CD4-positive, alpha-beta T cell (primary cell): ENCODE results near the gene MEDAG. TPM values are rescaled to one million over a fixed set of nuclear protein-coding genes. Genes with fewer than 3 reads are reported as not detected.

Source experiments
- ATAC-seq: fragments of 200-7000 bp; cut with Tn5 transposase; one replicate; pipeline ENCODE4 v1.10.0; 2022; ENCODE audit warnings: mild to moderate bottlenecking; ENCODE audit not compliant: poor library complexity
- CTCF ChIA-PET: fragments of 350-600 bp; sonication (Branson Sonifier 250); formaldehyde crosslinking; loops from one replicate; lab custom pipeline; 2021; ENCODE audit warnings: antibody characterized with exemption, inconsistent platforms; lab: Charles Lee
- POLR2A ChIA-PET: fragments of 350-600 bp; sonication (Branson Sonifier 250); formaldehyde crosslinking; loops from one replicate; lab custom pipeline; 2021; ENCODE audit warnings: antibody characterized with exemption, inconsistent platforms; lab: Charles Lee
- DNase-seq, 14 experiments: peaks; one replicate each; pipeline ENCODE4 v3.0.0-alpha.2; 2013 to 2020; ENCODE audit warnings: mixed read lengths in 2 of 14
- H3K27ac ChIP-seq, 2 donors: one replicate each; pipeline versions ENCODE4 v1.5.1 to v1.7.0; 2013; ENCODE audit warnings: low read length in 2 of 2, low read depth in 1 of 2, mild to moderate bottlenecking in 1 of 2
- H3K27me3 ChIP-seq, 2 experiments: 1 replicate in 1 of 2; 2 replicates in 1 of 2; pipeline versions ENCODE4 v1.6.1 to v1.7.0; 2013; ENCODE audit warnings: low read length in 2 of 2, control low read depth in 1 of 2, mild to moderate bottlenecking in 1 of 2, moderate library complexity in 1 of 2; ENCODE audit not compliant: insufficient read depth in 2 of 2, control insufficient read depth in 1 of 2
- H3K36me3 ChIP-seq: one replicate; pipeline ENCODE4 v1.6.1; 2013; ENCODE audit warnings: low read length, control low read depth; ENCODE audit not compliant: insufficient read depth
- H3K4me1 ChIP-seq: one replicate; pipeline ENCODE4 v1.6.1; 2013; ENCODE audit warnings: low read length, control low read depth; ENCODE audit not compliant: insufficient read depth
- H3K4me3 ChIP-seq: one replicate; pipeline ENCODE4 v1.5.1; 2013; ENCODE audit warnings: mild to moderate bottlenecking, low read length, moderate library complexity
- H3K9me3 ChIP-seq, 2 experiments: 1 replicate in 1 of 2; 2 replicates in 1 of 2; pipeline versions ENCODE4 v1.6.1 to v1.7.0; 2013; ENCODE audit warnings: low read length in 2 of 2, mild to moderate bottlenecking in 2 of 2, control low read depth in 1 of 2, moderate library complexity in 1 of 2; ENCODE audit not compliant: control insufficient read depth in 1 of 2, insufficient read depth in 1 of 2
- H3K27ac Mint-ChIP-seq: one replicate; pipeline ENCODE4 v1.8.0; 2020; ENCODE audit warnings: mixed read lengths
- H3K27me3 Mint-ChIP-seq: one replicate; pipeline ENCODE4 v1.8.0; 2021; ENCODE audit warnings: mixed read lengths
- H3K36me3 Mint-ChIP-seq: one replicate; pipeline ENCODE4 v1.8.0; 2021; ENCODE audit warnings: low read depth, mixed read lengths
- H3K4me1 Mint-ChIP-seq: one replicate; pipeline ENCODE4 v1.8.0; 2021; ENCODE audit warnings: low read depth, mixed read lengths
- H3K4me3 Mint-ChIP-seq: one replicate; pipeline ENCODE4 v1.8.0; 2020; ENCODE audit warnings: mild to moderate bottlenecking, mixed read lengths
- H3K9me3 Mint-ChIP-seq: one replicate; pipeline ENCODE4 v1.8.0; 2020; ENCODE audit warnings: mixed read lengths
- CTCF ChIP-seq: fragments of 200-600 bp; IDR thresholded peaks from one replicate; pipeline ENCODE4 v1.8.0; 2022; ENCODE audit warnings: antibody characterized with exemption, mild to moderate bottlenecking
- intact Hi-C, 2 experiments: fragments of 100-400 bp; cut with DNase I in 1 of 2; cut with micrococcal nuclease in 1 of 2; formaldehyde crosslinking; loops; one replicate each; pipeline versions ENCODE4 v1.15.1 to v1.9.0; 2023 to 2025; cut with DNase I, micrococcal nuclease
- total RNA-seq, 174 experiments: library from RNA in 2 of 174; stranded (reverse) in 2 of 174; gene quantifications; one replicate each; pipeline ENCODE4 v1.2.3 and lab custom pipeline; 2021 to 2026

The MEDAG gene
- total RNA-seq, 2 experiments from 2014 or later = not detected

GRCh38 chr13:30907121-30907861, 1.2 kb downstream of the MEDAG start:
- H3K9me3 ChIP-seq = peaks cover 0 to 14% of the 10 kb centered on the region in 2 experiments
- Mint-ChIP-seq H3K36me3 (no peaks in the 10 kb centered on the region), H3K4me1 (no peaks in the 10 kb centered on the region), H3K27me3 (peaks cover 77% of the 10 kb centered on the region), H3K9me3 (no peaks in the 10 kb centered on the region), H3K4me3 (no peak overlapping the region), H3K27ac (no peak overlapping the region)
- no peak for DNase-seq
- intact Hi-C loops = no loop called here
- H3K36me3 ChIP-seq = no peaks in the 10 kb centered on the region
- H3K4me1 ChIP-seq = peaks cover 6% of the 10 kb centered on the region
- H3K27ac ChIP-seq = no peak overlapping the region
- POLR2A ChIA-PET = no interaction called here
- CTCF ChIA-PET = no interaction called here
- peaks cover 35 to 56% of the 10 kb centered on the region in 2 experiments for H3K27me3 ChIP-seq
- no peak for TF ChIP-seq CTCF
- no peak for ATAC-seq
- no peak overlapping the region for H3K4me3 ChIP-seq

GRCh38 chr13:30908416-30908980, 2.4 kb downstream of the MEDAG start:
- no peak for TF ChIP-seq CTCF
- Histone ChIP-seq H3K9me3 (peaks cover 0 to 14% of the 10 kb centered on the region in 2 experiments), H3K36me3 (no peaks in the 10 kb centered on the region), H3K27me3 (peaks cover 30 to 52% of the 10 kb centered on the region in 2 experiments), H3K4me1 (peaks cover 6% of the 10 kb centered on the region), H3K27ac (no peak overlapping the region), H3K4me3 (no peak overlapping the region)
- POLR2A ChIA-PET = no interaction called here
- no peak for ATAC-seq
- Mint-ChIP-seq H3K4me1 (no peaks in the 10 kb centered on the region), H3K27me3 (peaks cover 74% of the 10 kb centered on the region), H3K36me3 (no peaks in the 10 kb centered on the region), H3K9me3 (no peaks in the 10 kb centered on the region), H3K4me3 (no peak overlapping the region), H3K27ac (no peak overlapping the region)
- intact Hi-C loops = no loop called here
- CTCF ChIA-PET = no interaction called here
- DNase-seq = no peak

GRCh38 chr13:30910676-30911075, 4.6 kb downstream of the MEDAG start:
- H3K4me3 Mint-ChIP-seq = no peak overlapping the region
- H3K27ac Mint-ChIP-seq = no peak overlapping the region
- no peak overlapping the region for H3K4me3 ChIP-seq
- H3K36me3 ChIP-seq = no peaks in the 10 kb centered on the region
- no peaks in the 10 kb centered on the region for H3K9me3 Mint-ChIP-seq
- no peak for DNase-seq
- ChIA-PET CTCF (no interaction called here), POLR2A (no interaction called here)
- no peaks in the 10 kb centered on the region for H3K36me3 Mint-ChIP-seq
- no peak overlapping the region for H3K27ac ChIP-seq
- H3K27me3 ChIP-seq = peaks cover 14 to 32% of the 10 kb centered on the region in 2 experiments
- TF ChIP-seq CTCF = no peak
- intact Hi-C loops = no loop called here
- no peaks in the 10 kb centered on the region for H3K4me1 Mint-ChIP-seq
- ATAC-seq = no peak
- peaks cover 0 to 13% of the 10 kb centered on the region in 2 experiments for H3K9me3 ChIP-seq
- H3K27me3 Mint-ChIP-seq = peaks cover 70% of the 10 kb centered on the region
- peaks cover 6% of the 10 kb centered on the region for H3K4me1 ChIP-seq
